Ectodermal cell (in vitro differentiated cells): ENCODE results near the gene PIK3R6.

Experiments
- H3K27ac ChIP-seq: 2 replicates; pipeline ENCODE4 v1.7.0; 2013; ENCODE audit warnings: mild to moderate bottlenecking, low read depth, low read length; ENCODE audit not compliant: insufficient read depth, poor library complexity, severe bottlenecking
- H3K27me3 ChIP-seq: 2 replicates; pipeline ENCODE4 v1.7.0; 2013; ENCODE audit warnings: mild to moderate bottlenecking, low read length; ENCODE audit not compliant: insufficient read depth, control insufficient read depth, poor library complexity, severe bottlenecking
- H3K36me3 ChIP-seq: one replicate; pipeline ENCODE4 v1.7.0; 2013; ENCODE audit warnings: low read length; ENCODE audit not compliant: control insufficient read depth, insufficient read depth
- H3K4me1 ChIP-seq: one replicate; pipeline ENCODE4 v1.7.0; 2013; ENCODE audit warnings: low read length; ENCODE audit not compliant: control insufficient read depth, insufficient read depth
- H3K4me3 ChIP-seq: 2 replicates; pipeline ENCODE4 v1.7.0; 2013; ENCODE audit warnings: low read depth, low read length, control low read depth; ENCODE audit not compliant: insufficient read depth
- H3K9me3 ChIP-seq: 2 replicates; pipeline ENCODE4 v1.7.0; 2013; ENCODE audit warnings: mild to moderate bottlenecking, low read length, moderate library complexity; ENCODE audit not compliant: control insufficient read depth
- WGBS, 2 experiments: methylation state at CpG; one replicate each; pipeline ENCODE4 v1.1.7; 2013; ENCODE audit warnings: missing lambda C conversion rate in 2 of 2; 5-methylcytosine and 5-hydroxymethylcytosine counted together

Gene PIK3R6

DNA sequence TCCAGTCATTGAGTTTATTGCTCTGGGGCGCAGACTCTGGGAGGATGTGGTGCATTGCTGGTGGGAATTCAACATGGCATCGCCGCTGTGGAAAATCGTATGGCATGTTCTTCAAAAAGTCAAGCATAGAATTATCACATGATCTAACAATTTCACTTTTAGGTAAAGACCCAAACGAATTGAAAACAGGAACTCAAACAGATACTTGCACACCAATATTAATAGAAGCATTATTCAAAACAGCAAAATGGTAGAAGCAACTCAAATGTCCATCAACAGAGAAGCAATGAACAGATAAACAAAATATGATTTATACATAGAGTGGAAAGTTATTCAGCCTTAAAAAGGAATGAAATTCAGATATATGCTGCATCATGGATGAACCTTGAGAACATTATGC, 15.9 kb downstream of the PIK3R6 start:
- no peaks in the 10 kb centered on the region for H3K27me3 ChIP-seq
- H3K4me1 ChIP-seq: no peaks in the 10 kb centered on the region
- H3K9me3 ChIP-seq: no peaks in the 10 kb centered on the region
- no peak overlapping the region for H3K27ac ChIP-seq
- H3K36me3 ChIP-seq: no peaks in the 10 kb centered on the region
- no peak overlapping the region for H3K4me3 ChIP-seq
- WGBS, 2 experiments: 95 to 99% methylated on average over 5 of the region's 5 CpGs

DNA sequence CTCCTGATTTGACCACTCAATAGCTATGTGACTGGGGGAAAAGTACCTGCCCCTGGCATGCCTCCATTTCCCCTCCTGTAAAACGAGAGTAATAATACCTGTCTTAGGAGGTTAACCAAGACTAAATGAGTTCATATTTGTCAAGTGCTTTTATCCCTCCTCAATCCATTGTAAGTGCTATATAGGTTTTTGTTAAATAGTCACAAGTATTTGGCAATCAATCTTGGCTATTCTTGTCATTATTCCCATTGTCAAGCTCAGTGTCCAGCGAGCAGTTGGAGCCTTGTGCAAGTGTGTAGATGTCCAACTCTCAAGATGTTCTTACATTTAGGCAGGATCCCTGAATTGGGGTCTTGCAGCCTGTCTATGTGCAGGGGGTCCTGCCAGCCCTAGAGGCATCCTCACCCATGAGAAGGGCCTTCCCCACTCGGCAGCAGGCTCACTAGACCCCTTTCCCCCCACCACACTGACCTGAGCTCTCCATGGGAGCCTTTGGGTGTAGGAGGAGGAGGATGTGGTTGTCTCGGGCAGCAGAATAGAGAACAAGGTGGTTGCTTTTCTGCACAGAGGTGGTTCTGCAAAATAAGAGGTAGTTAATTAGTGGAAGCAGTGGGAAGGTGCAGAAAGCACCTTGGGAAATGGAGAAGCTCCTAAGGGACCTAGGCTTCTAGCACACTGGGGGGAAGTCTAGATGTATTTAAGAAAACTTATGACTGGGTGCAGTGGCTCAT, 18.0 kb downstream of the PIK3R6 start:
- H3K27ac ChIP-seq: no peak overlapping the region
- H3K27me3 ChIP-seq: no peaks in the 10 kb centered on the region
- no peaks in the 10 kb centered on the region for H3K36me3 ChIP-seq
- no peak overlapping the region for H3K4me3 ChIP-seq
- no peaks in the 10 kb centered on the region for H3K4me1 ChIP-seq
- 85 to 96% methylated on average over 3 of the region's 4 CpGs for WGBS, 2 experiments
- H3K9me3 ChIP-seq: no peaks in the 10 kb centered on the region

GRCh38 chr17:8847891-8848290, 19.6 kb downstream of the PIK3R6 start:
- no peak overlapping the region for H3K4me3 ChIP-seq
- no peaks in the 10 kb centered on the region for H3K36me3 ChIP-seq
- H3K27me3 ChIP-seq: no peaks in the 10 kb centered on the region
- 89 to 97% methylated on average over 2 of the region's 2 CpGs for WGBS, 2 experiments
- H3K4me1 ChIP-seq: no peaks in the 10 kb centered on the region
- no peaks in the 10 kb centered on the region for H3K9me3 ChIP-seq
- no peak overlapping the region for H3K27ac ChIP-seq

DNA sequence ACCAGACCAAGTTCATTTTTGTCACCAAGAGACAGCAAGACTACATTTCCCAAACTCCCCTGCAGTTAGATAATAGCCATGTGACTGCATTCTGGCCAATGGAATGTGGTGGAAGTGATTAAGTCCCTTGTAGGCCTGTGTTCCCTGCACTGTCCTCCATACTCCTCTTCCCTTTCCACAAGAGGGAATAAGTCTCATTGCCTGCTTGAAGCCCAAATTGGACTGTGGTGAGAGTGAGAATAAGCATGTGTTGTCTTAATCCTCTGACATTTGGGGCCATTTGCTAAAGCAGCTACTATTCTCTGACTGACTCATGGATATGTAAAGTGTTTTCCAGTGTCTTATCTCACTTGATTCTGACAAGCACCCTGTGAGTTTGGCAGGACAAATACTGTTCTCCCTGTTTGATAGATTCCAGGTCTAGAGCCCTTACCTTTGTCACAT, 20.7 kb downstream of the PIK3R6 start:
- H3K27me3 ChIP-seq: no peaks in the 10 kb centered on the region
- H3K9me3 ChIP-seq: no peaks in the 10 kb centered on the region
- no peaks in the 10 kb centered on the region for H3K36me3 ChIP-seq
- H3K4me1 ChIP-seq: no peaks in the 10 kb centered on the region
- no peak overlapping the region for H3K4me3 ChIP-seq
- no peak overlapping the region for H3K27ac ChIP-seq

GRCh38 chr17:8844229-8845218, 22.9 kb downstream of the PIK3R6 start:
- Histone ChIP-seq H3K27ac (no peak overlapping the region), H3K27me3 (no peaks in the 10 kb centered on the region), H3K36me3 (no peaks in the 10 kb centered on the region), H3K9me3 (no peaks in the 10 kb centered on the region), H3K4me3 (no peak overlapping the region), H3K4me1 (no peaks in the 10 kb centered on the region)
- 90 to 97% methylated on average over 6 to 9 of the region's 9 CpGs for WGBS, 2 experiments

- Histone ChIP-seq H3K4me3 (no peak overlapping the region), H3K9me3 (no peaks in the 10 kb centered on the region), H3K27me3 (no peaks in the 10 kb centered on the region), H3K36me3 (no peaks in the 10 kb centered on the region), H3K27ac (no peak overlapping the region), H3K4me1 (no peaks in the 10 kb centered on the region)
- WGBS, 2 experiments: 86 to 88% methylated on average over 2 of the region's 2 CpGs
Observed at GRCh38 chr17:8843344-8843743, 24.1 kb downstream of the PIK3R6 start.

GRCh38 chr17:8841844-8842243, 25.6 kb downstream of the PIK3R6 start:
- H3K36me3 ChIP-seq: no peaks in the 10 kb centered on the region
- H3K27ac ChIP-seq: no peak overlapping the region
- no peaks in the 10 kb centered on the region for H3K4me1 ChIP-seq
- no peaks in the 10 kb centered on the region for H3K27me3 ChIP-seq
- H3K9me3 ChIP-seq: no peaks in the 10 kb centered on the region
- 83 to 89% methylated on average over 4 of the region's 4 CpGs for WGBS, 2 experiments
- no peak overlapping the region for H3K4me3 ChIP-seq

DNA sequence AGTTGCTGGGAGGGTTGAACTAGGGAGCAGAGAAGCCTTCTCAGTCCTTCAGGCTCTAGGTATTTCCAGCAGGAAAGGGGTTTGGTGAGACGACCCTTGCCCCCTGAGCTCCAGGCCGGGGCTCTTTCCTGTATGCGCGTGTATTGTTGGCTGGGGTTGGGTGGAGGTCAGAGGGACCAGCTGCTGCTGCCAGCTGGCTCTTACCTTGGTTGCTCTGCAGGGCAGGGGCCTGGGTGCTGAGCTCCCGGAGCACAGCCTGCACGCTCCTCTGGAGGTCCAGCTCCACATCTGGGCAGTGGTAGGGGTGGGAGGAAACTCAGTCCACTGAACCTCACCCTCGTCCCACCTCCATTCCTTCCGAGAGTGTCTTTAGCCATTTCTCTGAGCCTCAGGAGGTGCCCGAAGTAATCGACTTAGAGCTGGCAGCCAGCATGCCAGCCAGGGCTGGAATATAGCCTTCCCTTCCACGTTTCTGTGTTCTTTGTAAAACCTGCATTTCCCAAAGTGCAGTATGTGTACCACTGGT, 28.0 kb downstream of the PIK3R6 start:
- Histone ChIP-seq H3K9me3 (no peaks in the 10 kb centered on the region), H3K27me3 (no peaks in the 10 kb centered on the region), H3K4me1 (no peaks in the 10 kb centered on the region), H3K36me3 (no peaks in the 10 kb centered on the region), H3K27ac (no peak overlapping the region), H3K4me3 (no peak overlapping the region)
- WGBS, 2 experiments: 78% methylated on average over 11 of the region's 11 CpGs

DNA sequence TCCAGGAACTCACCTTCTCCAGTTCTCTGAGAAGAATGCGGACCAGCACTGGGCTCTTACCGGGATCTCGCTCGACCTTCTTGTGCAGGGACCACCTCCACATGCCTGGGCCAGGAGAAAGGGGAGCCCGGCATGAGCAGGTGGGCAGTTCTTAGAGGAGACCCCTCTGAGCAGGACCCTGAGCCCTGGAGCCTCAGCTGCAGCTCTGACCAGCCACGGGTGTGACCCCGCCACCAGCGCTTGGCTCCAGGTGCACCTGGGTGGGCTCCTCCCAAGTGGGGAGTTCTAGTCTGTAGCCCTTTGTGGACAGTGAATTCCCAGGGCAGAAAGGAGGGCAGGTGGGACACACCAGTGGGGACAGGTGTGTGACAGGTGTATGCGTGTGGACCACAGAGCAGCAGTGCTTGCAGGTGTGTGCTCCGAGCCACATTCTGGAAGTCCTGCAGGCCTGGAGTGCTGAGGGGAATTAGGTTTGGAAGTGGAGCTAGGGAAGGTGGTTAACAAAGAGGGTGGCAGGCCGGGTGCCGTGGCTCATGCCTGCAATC, 28.9 kb downstream of the PIK3R6 start:
- Histone ChIP-seq H3K9me3 (no peaks in the 10 kb centered on the region), H3K36me3 (no peaks in the 10 kb centered on the region)
- 94 to 95% methylated on average over 12 of the region's 12 CpGs for WGBS, 2 experiments

GRCh38 chr17:8837563-8838075, 29.9 kb downstream of the PIK3R6 start:
- Histone ChIP-seq H3K4me3 (no peak overlapping the region), H3K27me3 (no peaks in the 10 kb centered on the region), H3K36me3 (no peaks in the 10 kb centered on the region), H3K9me3 (no peaks in the 10 kb centered on the region), H3K27ac (no peak overlapping the region), H3K4me1 (no peaks in the 10 kb centered on the region)
- WGBS, 2 experiments: 67 to 73% methylated on average over 8 of the region's 8 CpGs

More for the DNA sequence above, 28.9 kb downstream of the PIK3R6 start:
- H3K27ac ChIP-seq: no peak overlapping the region
- H3K4me3 ChIP-seq: no peak overlapping the region
- H3K27me3 ChIP-seq: no peaks in the 10 kb centered on the region
- H3K4me1 ChIP-seq: no peaks in the 10 kb centered on the region
